Neural progenitor cell (in vitro differentiated cells): ENCODE data around the gene TYMP.

Source experiments
- EZH2 ChIP-seq: fragments of 200-600 bp; sonication (generic); IDR thresholded peaks from 2 replicates; pipeline ENCODE4 v1.6.1; 2017; ENCODE audit warnings: antibody characterized with exemption, mild to moderate bottlenecking, moderate library complexity
- TF ChIP-seq, protein P1 (sequence below): fragments of 200-600 bp; sonication (generic); IDR thresholded peaks from 2 replicates; pipeline ENCODE4 v1.5.1; 2017; ENCODE audit warnings: antibody characterized with exemption, mild to moderate bottlenecking

DNA sequence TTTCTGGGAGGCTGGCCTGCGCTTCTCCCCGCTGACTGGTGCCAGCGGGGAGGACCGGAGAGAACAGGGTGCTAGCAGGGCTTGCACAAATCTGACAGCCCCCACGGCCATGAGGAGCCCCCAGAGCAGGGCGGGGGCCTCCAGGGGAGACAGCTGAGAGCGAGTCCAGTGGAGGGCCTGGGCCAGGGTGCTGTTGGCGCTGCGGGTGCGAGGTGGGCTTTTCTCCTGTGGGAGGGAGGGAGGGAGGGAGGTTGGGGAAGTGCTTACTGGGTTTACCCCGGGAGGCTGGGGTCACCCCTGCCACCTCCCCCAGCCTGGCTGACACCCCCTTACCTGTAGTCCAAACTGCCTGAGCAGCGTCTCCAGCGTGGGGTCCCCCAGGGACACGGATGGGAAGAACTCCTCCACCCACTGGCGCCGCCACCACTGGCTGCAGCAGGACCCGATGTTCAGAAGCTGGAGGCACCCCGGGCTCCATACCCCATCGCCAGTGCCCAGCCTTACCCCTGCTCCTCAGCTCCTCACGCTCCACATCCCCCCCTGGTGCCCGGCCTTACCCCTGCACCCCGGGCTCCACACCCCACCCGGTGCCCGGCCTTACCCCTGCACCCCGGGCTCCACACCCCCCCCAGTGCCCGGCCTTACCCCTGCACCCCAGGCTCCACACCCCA lies 26.2 kb downstream of the TYMP start:
- TF ChIP-seq, protein P1, sequence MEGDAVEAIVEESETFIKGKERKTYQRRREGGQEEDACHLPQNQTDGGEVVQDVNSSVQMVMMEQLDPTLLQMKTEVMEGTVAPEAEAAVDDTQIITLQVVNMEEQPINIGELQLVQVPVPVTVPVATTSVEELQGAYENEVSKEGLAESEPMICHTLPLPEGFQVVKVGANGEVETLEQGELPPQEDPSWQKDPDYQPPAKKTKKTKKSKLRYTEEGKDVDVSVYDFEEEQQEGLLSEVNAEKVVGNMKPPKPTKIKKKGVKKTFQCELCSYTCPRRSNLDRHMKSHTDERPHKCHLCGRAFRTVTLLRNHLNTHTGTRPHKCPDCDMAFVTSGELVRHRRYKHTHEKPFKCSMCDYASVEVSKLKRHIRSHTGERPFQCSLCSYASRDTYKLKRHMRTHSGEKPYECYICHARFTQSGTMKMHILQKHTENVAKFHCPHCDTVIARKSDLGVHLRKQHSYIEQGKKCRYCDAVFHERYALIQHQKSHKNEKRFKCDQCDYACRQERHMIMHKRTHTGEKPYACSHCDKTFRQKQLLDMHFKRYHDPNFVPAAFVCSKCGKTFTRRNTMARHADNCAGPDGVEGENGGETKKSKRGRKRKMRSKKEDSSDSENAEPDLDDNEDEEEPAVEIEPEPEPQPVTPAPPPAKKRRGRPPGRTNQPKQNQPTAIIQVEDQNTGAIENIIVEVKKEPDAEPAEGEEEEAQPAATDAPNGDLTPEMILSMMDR = no peak
- TF ChIP-seq EZH2 = no peak
